ENCODE measurements around the gene PRPF38A.

DNA sequence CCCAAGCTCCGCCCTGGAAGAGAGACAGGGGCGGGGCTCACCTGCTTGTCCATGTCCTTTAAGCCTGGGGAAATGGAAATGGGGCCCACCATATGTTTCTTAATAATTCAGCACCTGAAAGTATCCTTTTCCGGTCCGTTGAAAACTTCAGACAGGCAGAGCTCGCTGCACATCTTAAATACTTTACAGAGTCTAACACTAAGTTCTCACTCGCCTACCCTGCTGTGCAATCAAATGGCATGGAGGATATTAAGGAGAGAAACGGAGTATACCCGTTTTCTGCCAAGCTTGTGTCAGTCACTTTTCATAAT lies 37.9 kb upstream of the PRPF38A start:
- no peak for TF ChIP-seq TCF12 (IDR thresholded peaks at IDR 0.05; ENCODE audit: low read depth)
- no peak for TF ChIP-seq RAD21 (IDR thresholded peaks at IDR 0.05; ENCODE audit: low read depth)
- no peak for TF ChIP-seq TEAD4 (IDR thresholded peaks at IDR 0.05)
- no peak for TF ChIP-seq YY1 (IDR thresholded peaks at IDR 0.05; ENCODE audit: low read depth)
- TF ChIP-seq EGR1 (IDR thresholded peaks at IDR 0.05): no peak
- no peak for TF ChIP-seq REST (IDR thresholded peaks at IDR 0.05; ENCODE audit: low read depth)
- no peak for TF ChIP-seq TAF1 (IDR thresholded peaks at IDR 0.05; ENCODE audit: low read depth)
- TF ChIP-seq NFIC (IDR thresholded peaks at IDR 0.05): no peak
- no peak for TF ChIP-seq CEBPB (IDR thresholded peaks at IDR 0.05)
- no peak for TF ChIP-seq ZBTB7A (IDR thresholded peaks at IDR 0.05; ENCODE audit: low read depth)
- no peak for TF ChIP-seq EP300 (IDR thresholded peaks at IDR 0.05; ENCODE audit: borderline replicate concordance)

Data from Ishikawa (cell line).